HG03575 (cell line): Measurements from ENCODE around the gene ARHGEF18.
A peak's percentile ranks its signal among the peaks of the same experiment; 100 is the strongest.
"Not testable (repeated sequence)": the region's sequence is repeated elsewhere in the genome, so short reads cannot be mapped to it uniquely, and the experiment has no call there.

ENCODE experiments used
- ATAC-seq: cut with Tn5 transposase; IDR thresholded peaks from one replicate; pipeline ENCODE4 v1.9.1; 2021; ENCODE audit not compliant: unreplicated experiment, insufficient number of reproducible peaks, low FRiP score; ENCODE audit errors: extremely low read depth

Gene ARHGEF18

GRCh38 chr19:7348587-7349230 is at the start of gene ARHGEF18:
Gene ARHGEF18 (plus strand): TSS chr19:7348937. CDS start chr19:7362891, 13,954 bp downstream.
- ATAC-seq, result no peak

GRCh38 chr19:7301525-7301924 is 47.2 kb upstream of the ARHGEF18 start:
- no peak for ATAC-seq

GRCh38 chr19:7303470-7303869 is 45.3 kb upstream of the ARHGEF18 start:
- ATAC-seq, result no peak

GRCh38 chr19:7304200-7304599 is 44.5 kb upstream of the ARHGEF18 start:
- no peak for ATAC-seq

- ATAC-seq, result no peak
Observed at GRCh38 chr19:7307590-7308218, 41.0 kb upstream of the ARHGEF18 start.

- ATAC-seq, result not testable (repeated sequence)
Observed at GRCh38 chr19:7308327-7308726, 40.4 kb upstream of the ARHGEF18 start.

- ATAC-seq, result no peak
Observed at GRCh38 chr19:7311911-7312310, 36.8 kb upstream of the ARHGEF18 start.

GRCh38 chr19:7312816-7313215 is 35.9 kb upstream of the ARHGEF18 start:
- no peak for ATAC-seq

GRCh38 chr19:7318176-7318575 is 30.6 kb upstream of the ARHGEF18 start:
- ATAC-seq, result no peak

- ATAC-seq, result no peak
Observed at GRCh38 chr19:7326105-7326877, 22.4 kb upstream of the ARHGEF18 start.

GRCh38 chr19:7327802-7328201 is 20.9 kb upstream of the ARHGEF18 start:
- ATAC-seq, result no peak

- no peak for ATAC-seq
Observed at GRCh38 chr19:7328647-7329046, 20.1 kb upstream of the ARHGEF18 start.

GRCh38 chr19:7331446-7331845 is 17.3 kb upstream of the ARHGEF18 start:
- ATAC-seq, result no peak

GRCh38 chr19:7333198-7334118 is 15.3 kb upstream of the ARHGEF18 start:
- no peak for ATAC-seq

- ATAC-seq, result no peak
Observed at GRCh38 chr19:7336321-7336973, 12.3 kb upstream of the ARHGEF18 start.

- peak; percentile 28 for ATAC-seq
Observed at GRCh38 chr19:7337380-7338194, 11.2 kb upstream of the ARHGEF18 start.

- ATAC-seq, result no peak
Observed at GRCh38 chr19:7340959-7341837, 7.5 kb upstream of the ARHGEF18 start.
